Osteoblast (primary cell): ENCODE measurements around the gene NKAIN2. TPM values are rescaled to one million over a fixed set of nuclear protein-coding genes. Genes with fewer than 3 reads are reported as not detected.

Experiments
- total RNA-seq: library from RNA; depleted of rRNA; stranded (reverse); fragments of >200 nt; gene quantifications from 2 replicates; pipeline ENCODE4 v1.2.3, GENCODE V29; 2012

NKAIN2 gene
- total RNA-seq, 1 donor, result under 0.01 TPM

Other genes starting within 250 kb of the NKAIN2 start
- not detected in 2 replicates for gene TRDN, start 166.9 kb upstream of the NKAIN2 start, total RNA-seq